ENCODE measurements around the gene SLC12A1. TPM values are rescaled to one million over a fixed set of nuclear protein-coding genes. Genes with fewer than 3 reads are reported as not detected.

Gene SLC12A1
- total and polyA plus RNA-seq, 11 donors = not detected

- H3K27ac ChIP-seq = no peak overlapping the region
- intact Hi-C loops (cut with DNase I) = no loop called here
- no peak overlapping the region for H3K4me3 ChIP-seq
- no peaks in the 10 kb centered on the region for H3K27me3 ChIP-seq
- peaks cover 0 to 52% (median 45%) of the 10 kb centered on the region in 9 donors for H3K36me3 ChIP-seq
- TF ChIP-seq, protein P1, sequence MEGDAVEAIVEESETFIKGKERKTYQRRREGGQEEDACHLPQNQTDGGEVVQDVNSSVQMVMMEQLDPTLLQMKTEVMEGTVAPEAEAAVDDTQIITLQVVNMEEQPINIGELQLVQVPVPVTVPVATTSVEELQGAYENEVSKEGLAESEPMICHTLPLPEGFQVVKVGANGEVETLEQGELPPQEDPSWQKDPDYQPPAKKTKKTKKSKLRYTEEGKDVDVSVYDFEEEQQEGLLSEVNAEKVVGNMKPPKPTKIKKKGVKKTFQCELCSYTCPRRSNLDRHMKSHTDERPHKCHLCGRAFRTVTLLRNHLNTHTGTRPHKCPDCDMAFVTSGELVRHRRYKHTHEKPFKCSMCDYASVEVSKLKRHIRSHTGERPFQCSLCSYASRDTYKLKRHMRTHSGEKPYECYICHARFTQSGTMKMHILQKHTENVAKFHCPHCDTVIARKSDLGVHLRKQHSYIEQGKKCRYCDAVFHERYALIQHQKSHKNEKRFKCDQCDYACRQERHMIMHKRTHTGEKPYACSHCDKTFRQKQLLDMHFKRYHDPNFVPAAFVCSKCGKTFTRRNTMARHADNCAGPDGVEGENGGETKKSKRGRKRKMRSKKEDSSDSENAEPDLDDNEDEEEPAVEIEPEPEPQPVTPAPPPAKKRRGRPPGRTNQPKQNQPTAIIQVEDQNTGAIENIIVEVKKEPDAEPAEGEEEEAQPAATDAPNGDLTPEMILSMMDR (IDR thresholded peaks at IDR 0.05) = no peak
- no peak for TF ChIP-seq POLR2A (IDR thresholded peaks at IDR 0.05)
- 87 to 97% (median 95%) methylated on average over 6 of the region's 6 CpGs for WGBS, 4 donors
- H3K9me3 ChIP-seq = no peaks in the 10 kb centered on the region
- ATAC-seq (no peak), DNase-seq (no peak)
- H3K4me1 ChIP-seq = no peaks in the 10 kb centered on the region
Observed at GRCh38 chr15:48343865-48344264, 137.8 kb downstream of the SLC12A1 start.

DNA sequence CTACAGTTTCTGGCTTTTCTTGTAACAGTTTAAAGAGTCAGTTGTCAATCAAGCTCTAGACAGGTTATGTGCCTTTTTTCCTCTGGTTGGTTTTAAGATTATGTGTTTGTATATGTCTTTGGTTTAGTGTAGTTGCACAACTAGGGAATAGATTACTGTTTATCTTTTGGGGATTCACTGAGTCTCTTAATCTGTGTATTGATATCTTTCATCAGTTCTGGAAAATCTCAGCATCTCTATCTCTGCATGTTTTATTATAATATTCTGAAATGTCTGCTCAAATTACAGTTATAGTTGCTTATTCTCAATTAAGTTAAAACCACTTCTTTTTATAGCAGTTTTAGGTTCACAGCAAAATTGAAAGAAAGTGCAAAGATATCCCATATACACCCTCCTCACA is 139.4 kb downstream of the SLC12A1 start:
- Histone ChIP-seq H3K27ac (no peak overlapping the region), H3K36me3 (peaks cover 0 to 35% (median 33%) of the 10 kb centered on the region in 9 donors), H3K4me3 (no peak overlapping the region), H3K4me1 (no peaks in the 10 kb centered on the region), H3K9me3 (no peaks in the 10 kb centered on the region), H3K27me3 (no peaks in the 10 kb centered on the region)
- no peak for ATAC-seq
- intact Hi-C loops (cut with DNase I) = no loop called here
- no peak for DNase-seq
- TF ChIP-seq, protein P1 (IDR thresholded peaks at IDR 0.05) = no peak
- no peak for TF ChIP-seq POLR2A (IDR thresholded peaks at IDR 0.05)

DNA sequence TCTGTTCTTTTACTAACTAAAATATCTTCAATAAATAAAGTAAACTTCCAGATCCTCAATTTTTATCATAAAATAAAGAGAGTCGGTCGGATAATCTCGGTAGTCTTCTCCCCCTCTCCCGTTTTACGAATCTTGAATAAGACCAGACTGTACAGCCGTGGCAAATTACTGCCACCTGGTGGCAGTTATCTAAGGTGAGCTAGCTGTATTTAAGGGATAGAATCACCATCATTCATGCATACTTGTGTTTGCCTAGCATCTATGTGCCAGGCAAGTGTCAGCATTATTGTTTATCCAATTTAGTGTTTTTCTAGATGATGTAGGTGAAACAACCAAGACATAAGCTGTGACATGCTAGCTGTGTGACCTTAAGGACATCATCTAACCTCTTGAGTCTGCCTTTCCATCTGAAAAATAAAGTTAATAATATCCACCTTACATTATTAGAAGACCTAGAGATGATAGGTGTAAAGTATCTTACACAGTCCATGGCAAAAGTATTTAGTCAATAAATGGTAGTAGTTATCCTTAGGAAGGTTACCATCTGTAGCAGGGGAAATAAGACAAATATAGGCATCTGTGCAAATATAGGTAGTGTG is 146.5 kb downstream of the SLC12A1 start:
- intact Hi-C loops (cut with DNase I) = loop anchor here in 8 of 10 donors (5.0 to 10.0 kb wide), 5 partner anchors 292 to 1792 kb away; partner anchors contain the start of gene FBN1 (in 3 of the 8)

More for the DNA sequence above, 146.5 kb downstream of the SLC12A1 start:
- peak in 4 of 5 donors; percentile 28 to 50 (median 36) for DNase-seq
- peaks cover 0 to 8% (median 0%) of the 10 kb centered on the region in 12 donors for H3K4me1 ChIP-seq
- TF ChIP-seq, protein P1 (IDR thresholded peaks at IDR 0.05) = peak; percentile 67 to 87 (median 76)
- TF ChIP-seq POLR2A (IDR thresholded peaks at IDR 0.05) = no peak
- H3K4me3 ChIP-seq = peak overlapping the region in 1 of 12 donors; percentile 16
- 0 to 6% (median 3%) methylated on average over 6 of the region's 6 CpGs for WGBS, 4 donors
- peak in 3 of 4 donors; percentile 68 to 71 (median 70) for ATAC-seq
- H3K27me3 ChIP-seq = no peaks in the 10 kb centered on the region
- H3K27ac ChIP-seq = no peak overlapping the region
- H3K9me3 ChIP-seq = no peaks in the 10 kb centered on the region
- H3K36me3 ChIP-seq = no peaks in the 10 kb centered on the region

Other genes starting within 250 kb of the SLC12A1 start
- gene SLC24A5, start 85.3 kb upstream of the SLC12A1 start, total RNA-seq = not detected
- gene SLC24A5, start 85.3 kb upstream of the SLC12A1 start, polyA plus RNA-seq = not detected
- 10 to 100 TPM in 7 of 9 donors, 1 to 10 TPM in 2; 5.5 to 17.3 (median 12.4) TPM for gene MYEF2, start 28.0 kb upstream of the SLC12A1 start, total RNA-seq
- 10 to 100 TPM in 1 of 2 donors, 1 to 10 TPM in 1; 7.7 to 11.1 TPM for gene MYEF2, start 28.0 kb upstream of the SLC12A1 start, polyA plus RNA-seq
- not detected for gene CTXN2, start 14.6 kb upstream of the SLC12A1 start, total RNA-seq
- gene CTXN2, start 14.6 kb upstream of the SLC12A1 start, polyA plus RNA-seq = not detected
- 10 to 100 TPM; 50.9 to 79.9 (median 62.6) TPM for gene DUT, start 125.1 kb downstream of the SLC12A1 start, total RNA-seq
- 10 to 100 TPM; 44.0 to 45.4 TPM for gene DUT, start 125.1 kb downstream of the SLC12A1 start, polyA plus RNA-seq

Measured in heart left ventricle (tissue), 16 donors.